HG02981 (cell line): ENCODE results near the gene MSMB.
"Not testable (repeated sequence)": the region's sequence is repeated elsewhere in the genome, so short reads cannot be mapped to it uniquely, and the experiment has no call there.

ENCODE experiments used
- ATAC-seq: cut with Tn5 transposase; IDR thresholded peaks from one replicate; pipeline ENCODE4 v1.9.1; 2021; ENCODE audit warnings: mild to moderate bottlenecking, moderate library complexity; ENCODE audit not compliant: unreplicated experiment

The MSMB gene

GRCh38 chr10:46046261-46046660 is at the start of gene MSMB:
Gene MSMB, minus strand, starts transcription at chr10:46046269. Its CDS starts 32 bp downstream, at chr10:46046237.
- no peak for ATAC-seq

DNA sequence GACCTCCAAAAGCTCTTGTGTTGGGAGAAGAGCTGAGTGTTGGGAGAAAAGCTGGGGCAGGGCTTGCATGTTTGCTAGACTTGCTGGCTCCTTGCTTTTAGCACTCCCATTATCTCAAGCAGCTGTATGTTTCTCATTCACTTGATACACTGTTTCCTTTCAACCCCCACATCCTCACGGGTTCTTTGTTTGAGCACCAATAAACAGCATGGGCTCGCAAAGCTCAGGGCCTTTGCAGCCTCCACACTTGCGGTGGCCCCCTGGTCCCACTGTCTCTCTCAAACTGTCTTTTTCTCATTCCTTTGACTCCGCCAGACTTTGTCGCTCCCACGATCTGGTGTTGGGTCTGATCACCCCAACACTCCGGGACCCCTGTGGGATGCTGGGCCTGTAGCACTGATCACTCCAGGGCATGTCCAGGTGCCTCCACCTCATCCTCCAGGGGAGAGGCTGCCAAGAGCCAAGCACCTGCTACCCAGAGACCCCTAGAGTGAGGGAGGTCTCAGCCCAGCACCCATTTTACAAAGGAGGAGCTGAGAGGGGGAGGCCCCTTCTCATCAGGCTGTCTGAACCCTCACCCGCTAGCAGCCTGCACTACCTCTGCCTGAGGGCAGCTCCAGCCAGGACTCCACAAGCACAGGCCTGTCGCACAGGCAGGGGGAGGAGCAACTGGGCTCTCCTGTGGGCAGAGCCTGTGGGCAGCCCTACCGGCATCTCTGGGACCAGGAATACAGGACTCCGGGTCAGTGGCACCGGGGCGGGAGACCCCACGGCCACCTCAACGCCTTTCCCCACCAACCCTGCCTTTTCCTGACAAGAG is 49.1 kb upstream of the MSMB start:
- ATAC-seq: no peak

GRCh38 chr10:46094197-46094500 is 48.1 kb upstream of the MSMB start:
- no peak for ATAC-seq

DNA sequence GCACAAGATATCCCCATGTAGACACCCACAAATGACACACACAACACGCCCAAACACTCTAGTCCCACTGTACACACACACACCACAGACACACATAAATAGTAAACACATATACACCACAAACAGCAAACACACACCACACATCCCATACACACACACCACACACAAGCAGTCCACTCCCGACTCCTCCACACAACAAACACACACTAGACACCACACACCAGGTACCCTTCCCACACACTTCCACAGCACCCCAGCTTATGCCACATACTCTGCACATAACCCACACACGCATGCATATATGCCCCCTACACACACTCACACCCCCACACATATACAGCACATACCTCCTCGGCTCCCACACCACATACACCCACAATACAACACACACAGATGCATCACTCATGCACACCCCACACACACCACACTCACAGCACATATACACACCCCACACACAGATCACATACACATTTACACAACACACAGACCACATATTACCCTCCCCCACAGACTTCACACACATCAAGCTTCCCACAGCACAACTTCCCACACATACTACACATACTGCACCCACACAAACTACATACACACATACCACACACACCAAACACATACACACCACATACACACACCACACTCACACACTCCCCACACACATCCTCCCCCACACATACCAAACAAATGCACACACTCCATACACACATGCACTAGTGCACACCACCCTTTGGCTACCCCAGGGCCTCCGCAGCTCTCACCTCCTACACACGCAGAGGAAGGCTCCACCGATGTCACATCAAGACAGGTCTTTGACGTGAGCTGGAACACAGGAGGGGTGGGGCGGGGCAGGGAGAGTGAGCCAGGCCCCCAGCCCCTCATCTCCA is 47.5 kb upstream of the MSMB start:
- ATAC-seq: not testable (repeated sequence)

DNA sequence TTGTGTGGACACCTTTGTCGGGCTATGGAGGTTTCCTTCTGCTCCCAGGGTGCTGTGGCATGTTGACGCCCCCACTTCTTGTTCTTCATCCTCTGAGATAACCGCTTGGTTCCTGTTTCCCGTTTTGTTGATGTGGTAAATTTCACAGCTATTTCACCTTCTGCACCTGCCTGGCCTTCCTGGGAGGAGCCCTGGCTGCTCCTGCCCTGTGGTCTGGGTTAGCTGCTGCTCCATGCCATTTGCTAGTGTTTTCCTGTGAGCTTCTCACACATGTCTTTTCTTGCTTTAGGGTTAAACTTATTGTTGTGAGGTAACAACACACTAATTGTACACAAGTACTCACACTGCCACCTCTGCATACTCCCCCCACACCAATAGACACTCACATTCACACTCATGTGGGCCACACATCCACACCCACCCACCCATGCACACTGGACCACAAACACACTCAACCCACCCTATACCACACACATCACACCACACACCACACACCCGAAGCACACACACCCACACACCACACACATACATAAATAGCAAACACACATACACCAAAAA is 46.5 kb upstream of the MSMB start:
- no peak for ATAC-seq

DNA sequence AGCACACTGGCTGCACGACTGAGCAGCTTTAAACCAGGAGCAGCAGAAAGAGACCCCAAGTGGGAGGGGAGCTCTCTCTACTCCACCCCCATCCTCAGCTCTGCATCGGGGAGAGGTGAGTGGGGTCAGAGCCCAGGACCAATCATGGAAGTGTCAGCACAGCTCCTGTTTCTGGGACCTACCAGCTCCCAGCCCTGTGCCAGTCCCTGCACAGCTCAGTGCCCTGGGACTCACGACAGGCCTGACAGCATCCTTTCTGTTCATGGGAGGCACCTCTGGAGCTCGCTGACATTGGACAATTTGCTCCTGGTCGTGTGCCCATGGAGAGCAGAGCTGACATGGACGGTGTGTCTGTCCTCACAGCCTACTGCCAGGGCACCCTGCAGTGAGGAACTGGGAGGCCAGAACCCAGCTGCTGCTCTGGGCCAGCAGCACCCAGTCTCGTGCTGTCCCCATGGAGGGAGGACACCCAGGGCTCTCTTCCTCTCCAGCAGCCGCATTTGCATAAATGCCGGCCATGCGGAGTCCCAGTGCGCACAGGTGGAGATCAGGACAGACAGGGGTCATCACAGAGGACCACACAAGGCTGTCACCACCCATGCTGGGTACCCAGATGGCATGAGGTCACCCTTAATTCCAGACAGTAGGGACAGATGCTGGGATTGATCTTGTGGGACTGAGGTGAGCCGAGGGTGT is 45.9 kb upstream of the MSMB start:
- ATAC-seq: no peak

DNA sequence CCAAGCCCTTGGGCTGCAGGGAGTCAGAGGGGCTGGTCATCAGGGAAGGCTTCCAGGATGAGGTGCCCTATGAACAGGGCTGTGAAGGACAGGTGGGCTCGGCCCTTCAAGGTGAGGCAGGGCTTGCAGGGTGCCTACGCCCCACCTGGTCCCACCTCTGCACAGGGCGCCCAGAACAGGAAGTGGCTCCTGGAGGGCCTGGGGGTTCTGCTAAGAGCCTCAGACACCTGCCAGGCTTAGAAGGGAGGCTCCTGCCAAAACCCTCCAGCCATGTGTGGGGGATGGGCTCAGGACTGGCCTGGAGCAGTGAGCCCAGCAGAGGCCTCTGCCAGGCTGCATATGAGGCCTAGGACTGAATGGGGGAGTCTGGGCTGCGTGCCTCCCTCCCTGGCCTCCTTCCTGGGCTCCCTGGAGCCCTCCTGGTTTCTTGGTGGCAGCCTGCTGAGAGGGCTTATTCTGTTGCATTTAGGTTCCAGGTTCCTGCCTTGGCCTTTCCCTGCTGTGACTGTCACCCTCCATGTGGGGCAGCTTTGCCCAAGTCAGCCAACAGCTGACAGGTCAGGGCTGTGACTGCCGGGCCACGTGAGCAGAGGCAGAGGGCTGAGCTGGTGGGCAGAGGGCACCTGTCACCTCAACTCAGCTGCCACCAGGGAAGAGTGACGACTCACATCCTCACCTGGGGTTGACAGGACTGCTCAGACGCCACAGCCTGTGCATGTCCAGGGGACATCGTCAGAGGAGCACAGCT is 45.2 kb upstream of the MSMB start:
- no peak for ATAC-seq

DNA sequence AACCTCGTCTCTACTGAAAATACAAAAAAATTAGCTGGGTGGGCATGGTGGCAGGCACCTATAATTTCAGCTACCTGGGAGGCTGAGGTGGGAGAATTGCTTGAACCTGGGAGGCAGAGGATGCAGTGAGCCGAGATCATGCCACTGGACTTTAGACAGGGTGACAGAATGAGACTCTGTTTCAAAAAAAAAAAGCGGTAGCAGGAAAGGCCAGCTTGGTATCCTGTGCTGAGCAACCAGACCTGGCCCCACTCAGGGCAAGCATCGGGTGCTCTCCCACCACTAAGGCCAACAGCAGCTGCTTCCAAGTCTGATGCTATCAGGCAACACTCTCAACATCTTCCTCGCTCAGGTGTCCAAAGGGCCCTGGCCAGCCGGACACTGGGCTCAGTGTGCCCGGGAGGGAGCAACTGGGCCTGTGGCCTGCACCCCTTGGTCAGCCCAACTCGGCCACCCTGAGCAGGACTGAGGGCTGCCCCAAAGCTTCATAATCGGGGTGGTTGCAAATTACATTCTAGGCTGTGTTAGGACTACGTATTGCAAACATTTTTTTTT is 44.3 kb upstream of the MSMB start:
- ATAC-seq: no peak

- not testable (repeated sequence) for ATAC-seq
These were observed 41.3 kb upstream of the MSMB start for GRCh38 chr10:46087381-46087780.

DNA sequence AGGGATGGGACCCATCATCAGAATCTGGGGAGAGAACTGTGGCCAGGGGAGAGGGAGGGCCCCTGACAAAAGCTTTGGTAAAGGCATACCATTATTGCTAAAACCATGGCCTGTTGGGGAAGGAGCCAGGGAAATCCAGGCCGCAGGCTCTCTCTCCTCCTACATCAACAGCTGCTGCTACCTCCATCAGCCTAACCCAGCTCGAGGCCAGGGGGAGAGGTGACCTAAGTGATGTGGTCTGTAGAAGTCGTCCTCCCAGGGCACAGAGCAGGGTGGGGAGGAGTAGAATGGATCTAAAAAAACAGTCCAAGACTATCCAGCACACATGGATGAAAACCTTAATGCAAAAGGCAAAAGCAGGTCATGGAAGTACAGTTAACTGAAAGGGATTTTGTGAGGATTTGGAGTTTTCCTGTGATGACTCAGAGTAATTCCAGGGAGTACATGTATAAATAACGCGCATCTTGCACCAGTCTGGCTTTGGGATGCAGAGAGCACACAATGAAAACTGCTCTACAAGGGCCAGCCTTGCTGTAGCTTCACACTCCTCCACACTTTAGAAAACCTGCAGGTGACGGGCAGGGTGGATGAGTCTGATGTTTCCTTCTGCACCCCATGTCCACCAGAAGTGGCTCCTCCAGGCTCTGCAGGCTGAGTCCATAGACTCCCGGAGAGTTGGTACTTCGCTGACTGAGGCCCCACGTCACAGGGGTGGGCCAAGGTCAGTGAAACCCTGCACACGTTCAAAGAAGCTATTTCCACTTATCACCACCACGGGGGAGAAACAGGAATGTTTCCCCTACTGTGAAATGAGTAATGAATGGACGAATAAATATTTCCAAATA is 38.5 kb upstream of the MSMB start:
- ATAC-seq: no peak

DNA sequence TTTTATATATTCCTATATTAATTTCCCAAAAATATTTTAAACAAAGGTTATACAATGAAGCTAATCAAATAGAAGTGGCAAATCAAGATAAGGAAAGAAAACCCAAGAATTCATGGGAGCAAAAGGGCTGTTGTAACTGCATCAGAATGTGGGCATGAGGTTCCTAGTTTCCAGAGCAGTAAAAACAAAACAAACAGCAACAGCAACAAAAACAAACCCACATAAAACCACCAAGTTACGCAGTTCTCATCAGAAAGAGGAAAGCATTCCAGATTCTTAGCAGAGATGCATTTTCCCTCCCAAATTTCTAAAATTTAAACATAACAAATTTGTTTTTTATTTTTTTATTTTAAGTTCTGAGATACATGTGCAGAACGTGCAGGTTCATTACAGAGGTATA is 34.8 kb upstream of the MSMB start:
- no peak for ATAC-seq

- no peak for ATAC-seq
These were observed 33.9 kb upstream of the MSMB start for GRCh38 chr10:46079831-46080585.

DNA sequence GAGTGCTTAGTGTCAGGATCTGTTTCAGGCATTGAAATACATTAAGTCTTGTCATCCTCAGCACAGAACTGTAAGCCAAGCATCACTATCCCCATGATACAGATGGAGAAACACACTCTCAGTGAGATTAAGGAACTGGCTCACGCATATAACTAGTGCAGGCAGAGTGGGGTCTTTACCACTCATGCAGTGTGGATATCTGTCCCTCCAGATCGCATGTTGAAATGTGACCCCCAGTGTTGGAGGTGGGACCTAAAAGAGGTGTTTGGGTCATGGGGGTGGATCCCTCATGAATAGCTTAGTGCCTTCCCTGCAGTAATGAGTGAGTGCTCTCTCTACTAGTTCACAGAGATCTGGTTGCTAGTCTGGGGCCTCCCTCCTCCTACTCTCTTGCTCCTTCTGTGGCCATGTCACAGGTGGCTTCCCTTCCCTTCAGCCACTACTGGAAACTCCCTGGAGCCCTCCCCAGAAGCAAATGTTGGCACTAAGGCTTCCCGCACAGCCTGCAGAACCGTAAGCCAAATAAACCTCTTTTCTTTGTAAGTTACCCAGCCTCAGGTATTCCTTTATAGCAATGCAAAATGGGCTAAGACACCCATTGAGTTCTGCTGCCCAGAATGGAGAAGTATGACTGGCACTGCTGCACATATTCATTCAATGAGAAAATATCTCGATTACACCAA is 31.8 kb upstream of the MSMB start:
- no peak for ATAC-seq

DNA sequence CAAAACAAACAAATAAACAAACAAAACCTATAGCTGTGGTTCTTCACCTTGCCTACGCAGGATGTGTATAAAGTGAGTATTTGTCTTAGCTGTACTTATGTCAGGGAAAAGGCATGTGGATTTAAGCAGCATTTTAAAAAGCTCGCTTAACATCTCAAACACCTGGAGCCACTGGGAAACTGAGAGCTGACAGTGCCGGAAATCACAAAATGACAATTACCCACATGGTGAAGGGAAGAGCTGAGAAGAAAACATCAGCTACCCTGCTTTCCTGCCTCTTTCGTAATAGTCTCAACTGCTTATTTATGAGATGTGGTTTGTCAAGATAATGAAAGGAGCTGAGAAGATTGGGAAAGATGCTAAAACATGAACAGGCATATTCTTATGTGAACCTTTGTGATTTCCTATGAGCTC is 31.1 kb upstream of the MSMB start:
- no peak for ATAC-seq

GRCh38 chr10:46075869-46076268 is 29.8 kb upstream of the MSMB start:
- ATAC-seq: no peak

DNA sequence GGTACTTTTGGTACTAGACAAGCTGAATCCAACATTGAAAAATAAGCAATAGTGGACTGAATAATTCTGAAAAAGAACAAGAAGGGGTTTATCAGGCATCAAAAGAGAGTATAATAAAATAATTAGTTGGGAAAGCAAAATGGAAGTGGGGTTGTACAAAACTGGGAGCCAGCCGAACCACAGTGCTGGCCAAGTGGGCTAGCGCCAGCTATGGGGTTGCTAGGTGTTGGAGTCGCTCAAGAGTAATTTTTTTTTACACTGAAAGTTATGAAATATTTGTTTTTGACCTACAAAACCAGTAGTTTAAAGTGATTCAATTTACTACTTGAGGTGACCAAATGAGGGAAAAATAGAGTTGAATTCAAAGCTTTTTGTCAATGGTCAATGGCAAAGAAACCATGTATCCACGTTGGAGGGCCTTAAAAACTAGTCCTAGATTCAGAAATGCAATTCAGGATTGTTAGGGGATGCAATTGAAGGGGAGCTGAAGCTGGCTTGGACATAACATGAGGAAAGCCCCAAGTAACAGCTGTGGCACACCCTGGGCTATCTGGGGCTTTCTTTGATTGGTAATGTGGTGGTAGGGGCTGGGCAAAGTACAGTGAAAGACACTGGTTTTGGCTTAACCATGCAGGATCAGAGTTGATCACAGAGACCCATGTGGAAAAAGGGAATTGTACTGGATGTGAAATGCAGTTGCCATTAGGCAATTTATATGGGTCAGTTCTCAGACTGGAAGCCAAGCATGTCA is 28.3 kb upstream of the MSMB start:
- ATAC-seq: no peak

DNA sequence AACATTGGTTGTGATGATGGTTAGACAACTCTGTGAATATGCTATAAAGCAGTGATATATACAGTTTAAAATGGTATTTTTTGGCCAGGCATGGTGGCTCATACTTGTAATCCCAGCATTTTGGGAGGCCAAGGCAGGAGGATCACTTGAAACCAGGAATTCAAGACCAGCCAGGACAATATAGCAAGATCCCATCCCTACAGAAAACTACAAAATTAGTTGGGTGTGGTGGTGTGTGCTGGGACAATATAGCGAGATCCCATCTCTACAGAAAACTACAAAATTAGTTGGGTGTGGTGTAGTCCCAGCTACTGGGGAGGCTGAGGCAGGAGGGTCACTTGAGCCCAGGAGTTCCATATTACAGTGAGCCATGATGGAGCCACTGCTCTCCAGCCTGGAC is 27.5 kb upstream of the MSMB start:
- no peak for ATAC-seq
